ACC112 (cell line): Measurements from ENCODE around the gene CASS4.
"Not testable (repeated sequence)": the region's sequence is repeated elsewhere in the genome, so short reads cannot be mapped to it uniquely, and the experiment has no call there.

Experiments used
- H2AFZ ChIP-seq: fragments of 200-600 bp; sonication (generic); one replicate; pipeline ENCODE4 v1.6.0; 2017; ENCODE audit warnings: antibody characterized with exemption, low read length; ENCODE audit not compliant: unreplicated experiment
- H3K27ac ChIP-seq: fragments of 200-600 bp; sonication (generic); 2 replicates; pipeline ENCODE4 v1.5.1; 2014; ENCODE audit warnings: low read depth, mild to moderate bottlenecking, antibody characterized with exemption, low read length, moderate library complexity
- H3K27me3 ChIP-seq: fragments of 200-600 bp; sonication (generic); 2 replicates; pipeline ENCODE4 v1.6.1; 2014; ENCODE audit warnings: mild to moderate bottlenecking, antibody characterized with exemption, low read length, moderate library complexity, mixed read lengths; ENCODE audit not compliant: insufficient read depth
- H3K36me3 ChIP-seq: fragments of 200-600 bp; sonication (generic); 2 replicates; pipeline ENCODE4 v1.6.1; 2016; ENCODE audit warnings: mild to moderate bottlenecking, antibody characterized with exemption, low read length, moderate library complexity, mixed read lengths; ENCODE audit not compliant: insufficient read depth
- H3K4me1 ChIP-seq: fragments of 200-600 bp; sonication (generic); one replicate; pipeline ENCODE4 v1.6.1; 2016; ENCODE audit warnings: low read length, mixed read lengths; ENCODE audit not compliant: insufficient read depth, unreplicated experiment, control insufficient read depth
- H3K4me3 ChIP-seq: fragments of 200-600 bp; sonication (generic); 2 replicates; pipeline ENCODE4 v1.5.1; 2014; ENCODE audit warnings: mild to moderate bottlenecking, low read depth, low read length
- H3K79me2 ChIP-seq: fragments of 200-600 bp; sonication (generic); one replicate; pipeline ENCODE4 v1.6.0; 2016; ENCODE audit warnings: low read length; ENCODE audit not compliant: control insufficient read depth, unreplicated experiment, insufficient read depth

The CASS4 gene

GRCh38 chr20:56380375-56380774, 31.7 kb upstream of the CASS4 start:
- Histone ChIP-seq H3K36me3 (peaks cover 33% of the 10 kb centered on the region), H3K79me2 (peaks cover 77% of the 10 kb centered on the region), H3K27ac (no peak overlapping the region), H3K27me3 (no peaks in the 10 kb centered on the region), H3K4me3 (no peak overlapping the region), H2AFZ (no peak overlapping the region), H3K4me1 (peaks cover 4% of the 10 kb centered on the region)

GRCh38 chr20:56381501-56381900, 30.6 kb upstream of the CASS4 start:
- Histone ChIP-seq H2AFZ (no peak overlapping the region), H3K79me2 (peaks cover 75% of the 10 kb centered on the region), H3K36me3 (peaks cover 38% of the 10 kb centered on the region)

GRCh38 chr20:56382696-56383095, 29.4 kb upstream of the CASS4 start:
- Histone ChIP-seq H3K36me3 (peaks cover 40% of the 10 kb centered on the region), H3K79me2 (peaks cover 76% of the 10 kb centered on the region)

More at GRCh38 chr20:56381501-56381900, 30.6 kb upstream of the CASS4 start:
- H3K4me1 ChIP-seq: no peaks in the 10 kb centered on the region
- H3K27ac ChIP-seq: no peak overlapping the region
- H3K27me3 ChIP-seq: no peaks in the 10 kb centered on the region
- no peak overlapping the region for H3K4me3 ChIP-seq

GRCh38 chr20:56383334-56383733, 28.7 kb upstream of the CASS4 start:
- peaks cover 34% of the 10 kb centered on the region for H3K36me3 ChIP-seq
- H3K79me2 ChIP-seq: peaks cover 76% of the 10 kb centered on the region
- H3K27me3 ChIP-seq: no peaks in the 10 kb centered on the region

More at GRCh38 chr20:56382696-56383095, 29.4 kb upstream of the CASS4 start:
- H2AFZ ChIP-seq: no peak overlapping the region
- H3K27me3 ChIP-seq: no peaks in the 10 kb centered on the region
- H3K4me3 ChIP-seq: no peak overlapping the region
- no peak overlapping the region for H3K27ac ChIP-seq
- no peaks in the 10 kb centered on the region for H3K4me1 ChIP-seq

GRCh38 chr20:56385130-56385529, 26.9 kb upstream of the CASS4 start:
- Histone ChIP-seq H3K27me3 (no peaks in the 10 kb centered on the region), H3K36me3 (peaks cover 26% of the 10 kb centered on the region), H3K79me2 (peaks cover 82% of the 10 kb centered on the region), H3K4me1 (no peaks in the 10 kb centered on the region), H3K4me3 (no peak overlapping the region), H3K27ac (no peak overlapping the region), H2AFZ (no peak overlapping the region)

More at GRCh38 chr20:56383334-56383733, 28.7 kb upstream of the CASS4 start:
- no peak overlapping the region for H3K27ac ChIP-seq
- no peak overlapping the region for H2AFZ ChIP-seq
- H3K4me1 ChIP-seq: no peaks in the 10 kb centered on the region
- H3K4me3 ChIP-seq: no peak overlapping the region

- Histone ChIP-seq H3K36me3 (peaks cover 18% of the 10 kb centered on the region), H3K27ac (no peak overlapping the region), H3K27me3 (no peaks in the 10 kb centered on the region), H2AFZ (no peak overlapping the region), H3K4me1 (peaks cover 9% of the 10 kb centered on the region), H3K4me3 (no peak overlapping the region), H3K79me2 (peaks cover 86% of the 10 kb centered on the region)
These were observed 25.8 kb upstream of the CASS4 start for GRCh38 chr20:56386219-56386618.

- Histone ChIP-seq H3K4me3 (no peak overlapping the region), H3K27me3 (no peaks in the 10 kb centered on the region), H3K27ac (no peak overlapping the region), H2AFZ (no peak overlapping the region), H3K36me3 (peaks cover 14% of the 10 kb centered on the region), H3K79me2 (peaks cover 91% of the 10 kb centered on the region), H3K4me1 (peaks cover 13% of the 10 kb centered on the region)
These were observed 23.2 kb upstream of the CASS4 start for GRCh38 chr20:56388882-56389281.

GRCh38 chr20:56389807-56390206, 22.3 kb upstream of the CASS4 start:
- Histone ChIP-seq H3K27me3 (no peaks in the 10 kb centered on the region), H3K27ac (no peak overlapping the region), H3K4me3 (no peak overlapping the region), H3K36me3 (peaks cover 9% of the 10 kb centered on the region), H3K79me2 (peaks cover 91% of the 10 kb centered on the region), H3K4me1 (peaks cover 17% of the 10 kb centered on the region), H2AFZ (no peak overlapping the region)

- not testable (repeated sequence) for H3K27ac ChIP-seq, H2AFZ ChIP-seq, H3K27me3 ChIP-seq, H3K36me3 ChIP-seq
- Histone ChIP-seq H3K4me3 (peak overlapping the region; percentile 89), H3K79me2 (peaks cover 91% of the 10 kb centered on the region), H3K4me1 (peaks cover 17% of the 10 kb centered on the region)
These were observed 21.7 kb upstream of the CASS4 start for GRCh38 chr20:56390396-56390795.

GRCh38 chr20:56391037-56391436, 21.0 kb upstream of the CASS4 start:
- Histone ChIP-seq H3K4me3 (peak overlapping the region; percentile 89), H3K36me3 (peaks cover 15% of the 10 kb centered on the region), H3K79me2 (peaks cover 93% of the 10 kb centered on the region), H3K4me1 (peaks cover 17% of the 10 kb centered on the region), H3K27ac (peak overlapping the region; percentile 92; the same call in 1 of the 2 replicates), H2AFZ (peak overlapping the region; percentile 10), H3K27me3 (no peaks in the 10 kb centered on the region)

GRCh38 chr20:56391596-56392131, 20.4 kb upstream of the CASS4 start:
- peak overlapping the region; percentile 48 for H2AFZ ChIP-seq
- H3K36me3 ChIP-seq: peaks cover 14% of the 10 kb centered on the region
- H3K79me2 ChIP-seq: peaks cover 88% of the 10 kb centered on the region
- H3K4me1 ChIP-seq: peaks cover 17% of the 10 kb centered on the region
- peak overlapping the region; percentile 92 for H3K27ac ChIP-seq
- no peaks in the 10 kb centered on the region for H3K27me3 ChIP-seq
- peak overlapping the region; percentile 89 for H3K4me3 ChIP-seq
